GM21423 (cell line): ENCODE results near the gene MAP3K14.
"Not testable (repeated sequence)": the region's sequence is repeated elsewhere in the genome, so short reads cannot be mapped to it uniquely, and the experiment has no call there.

Experiments
- ATAC-seq: cut with Tn5 transposase; IDR thresholded peaks from one replicate; pipeline ENCODE4 v1.9.1; 2021; ENCODE audit warnings: mild to moderate bottlenecking, moderate library complexity; ENCODE audit not compliant: unreplicated experiment

The MAP3K14 gene

GRCh38 chr17:45316434-45317110, at the start of gene MAP3K14:
MAP3K14 (minus strand) TSS chr17:45317020; CDS start chr17:45290745, 26,275 bp downstream.
- peak; percentile 23 for ATAC-seq

DNA sequence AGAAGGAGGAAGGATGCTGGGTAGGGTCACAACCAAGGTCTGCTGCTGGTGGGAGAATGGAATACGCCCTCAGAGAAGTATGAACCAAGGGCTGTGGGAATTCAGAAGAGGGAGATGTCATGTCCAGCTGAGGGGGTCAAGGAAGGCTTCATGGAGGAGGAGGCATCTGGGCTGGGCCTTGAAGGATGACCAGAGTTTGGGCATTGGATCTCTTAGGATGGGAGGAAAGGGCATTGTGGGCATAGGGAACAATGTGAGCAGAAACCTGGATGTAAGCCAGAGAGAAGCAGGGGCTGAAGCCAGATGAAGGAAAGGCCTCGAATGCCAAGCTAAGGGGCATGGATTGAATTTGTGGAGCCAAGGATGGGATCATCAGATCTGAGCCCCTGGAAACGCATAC, 49.2 kb upstream of the MAP3K14 start:
- ATAC-seq = no peak

GRCh38 chr17:45364531-45365390, 47.9 kb upstream of the MAP3K14 start:
- ATAC-seq = no peak

GRCh38 chr17:45363498-45363897, 46.7 kb upstream of the MAP3K14 start:
- ATAC-seq = no peak

GRCh38 chr17:45361976-45362375, 45.2 kb upstream of the MAP3K14 start:
- ATAC-seq = no peak

DNA sequence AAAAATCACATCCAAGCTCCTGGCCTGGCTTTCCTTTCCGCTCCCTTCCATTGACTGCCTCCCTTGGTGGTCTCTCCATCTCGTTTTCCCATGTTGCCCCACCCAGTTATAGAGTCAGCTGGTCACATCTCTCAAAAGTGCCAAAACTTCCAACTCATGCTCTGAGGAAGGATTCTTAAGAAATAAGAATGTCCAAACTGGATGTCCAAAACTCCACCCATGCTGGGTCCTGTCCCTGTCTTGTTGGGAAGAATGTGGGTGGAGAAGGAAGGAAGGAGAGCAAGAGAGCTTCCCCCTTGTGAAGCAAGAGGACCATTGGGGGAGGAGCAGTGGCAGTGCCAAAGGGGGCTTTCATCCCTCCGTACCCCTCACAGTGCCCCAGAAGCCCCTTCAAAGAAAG, 44.6 kb upstream of the MAP3K14 start:
- ATAC-seq = no peak

DNA sequence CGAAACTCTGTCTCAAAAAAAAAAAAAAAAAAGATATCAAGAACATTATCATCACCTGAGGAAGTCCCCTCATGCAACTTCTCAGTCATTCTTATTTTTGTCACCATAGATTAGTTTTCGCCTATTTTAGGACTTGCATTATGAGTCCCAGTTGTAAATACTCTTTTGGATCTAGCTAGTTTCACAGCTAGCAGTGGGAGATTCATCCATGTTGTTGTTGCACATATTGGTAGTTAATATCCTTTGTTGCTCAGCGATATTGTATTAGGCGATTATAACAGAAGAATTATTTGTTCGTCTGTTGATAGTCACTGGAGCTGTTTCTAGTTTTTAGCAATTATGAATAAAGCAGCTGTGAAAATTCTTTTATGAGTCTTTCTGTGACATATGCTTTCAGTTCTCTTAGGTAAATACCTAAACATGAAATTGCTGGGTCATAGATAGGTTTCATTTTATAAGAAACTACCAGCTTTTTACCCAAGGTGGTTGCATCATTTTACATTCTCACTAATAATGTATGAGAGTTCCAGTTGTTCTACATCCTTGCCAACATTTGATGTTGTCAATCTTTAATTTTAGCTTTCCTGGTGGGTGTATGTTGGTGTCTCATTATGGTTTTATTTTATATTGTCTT, 40.7 kb upstream of the MAP3K14 start:
- no peak for ATAC-seq

DNA sequence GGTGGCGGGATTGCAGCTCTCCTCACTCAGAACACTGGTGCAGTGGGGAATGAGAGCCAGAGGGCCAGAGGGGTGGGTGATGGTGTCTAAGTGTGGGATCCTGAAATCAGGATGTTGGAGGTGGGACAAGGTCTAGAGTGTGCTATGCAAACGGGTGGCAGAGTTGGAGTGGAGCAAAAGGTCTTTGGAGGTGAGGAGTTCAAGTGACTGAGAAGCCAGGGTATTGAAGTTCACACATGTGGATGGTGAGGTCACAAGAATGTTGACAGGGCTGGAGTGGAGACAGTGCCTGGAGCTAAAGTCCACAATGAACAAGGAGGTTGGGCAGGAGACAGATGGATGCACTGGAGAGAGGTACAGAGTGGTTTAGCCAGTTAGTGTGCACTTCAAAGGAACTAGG, 38.3 kb upstream of the MAP3K14 start:
- ATAC-seq = no peak

- ATAC-seq = no peak
Observed at GRCh38 chr17:45353043-45353442, 36.2 kb upstream of the MAP3K14 start.

DNA sequence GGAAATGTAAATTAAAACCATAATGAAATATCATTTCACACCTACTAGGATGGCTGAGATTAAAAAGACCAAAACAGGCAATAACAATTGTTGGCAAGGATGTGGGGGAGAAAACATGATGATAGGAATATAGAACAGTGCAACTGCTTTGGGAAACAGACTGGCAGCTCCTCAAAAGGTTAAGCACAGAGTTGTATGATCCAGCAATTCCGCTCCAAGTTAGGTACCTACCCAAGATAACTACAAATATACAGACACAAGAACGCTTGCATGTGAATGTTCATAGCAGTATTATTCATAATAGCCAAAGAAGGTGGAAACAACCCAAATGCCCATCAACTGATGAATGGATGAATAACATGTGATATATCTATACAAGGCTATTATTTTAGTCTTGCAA, 35.0 kb upstream of the MAP3K14 start:
- ATAC-seq = no peak

DNA sequence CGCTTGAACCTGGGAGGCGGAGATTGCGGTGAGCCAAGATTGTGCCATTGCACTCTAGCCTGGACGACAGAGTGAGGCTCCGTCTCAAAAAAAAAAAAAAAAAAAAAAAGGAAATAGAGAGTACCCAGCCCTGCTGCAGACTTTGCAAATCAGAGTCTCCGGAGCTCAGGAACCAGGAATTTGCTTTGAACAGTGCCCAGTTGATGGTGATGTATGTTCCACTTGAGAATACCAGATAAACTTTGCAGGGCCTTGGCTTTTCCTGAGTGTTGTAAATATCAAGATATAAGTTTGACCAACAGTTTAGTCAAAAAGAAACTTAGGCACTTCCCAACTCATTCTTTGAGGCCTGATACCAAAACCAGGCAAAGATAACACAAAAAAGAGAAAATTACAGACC, 30.6 kb upstream of the MAP3K14 start:
- ATAC-seq = no peak

DNA sequence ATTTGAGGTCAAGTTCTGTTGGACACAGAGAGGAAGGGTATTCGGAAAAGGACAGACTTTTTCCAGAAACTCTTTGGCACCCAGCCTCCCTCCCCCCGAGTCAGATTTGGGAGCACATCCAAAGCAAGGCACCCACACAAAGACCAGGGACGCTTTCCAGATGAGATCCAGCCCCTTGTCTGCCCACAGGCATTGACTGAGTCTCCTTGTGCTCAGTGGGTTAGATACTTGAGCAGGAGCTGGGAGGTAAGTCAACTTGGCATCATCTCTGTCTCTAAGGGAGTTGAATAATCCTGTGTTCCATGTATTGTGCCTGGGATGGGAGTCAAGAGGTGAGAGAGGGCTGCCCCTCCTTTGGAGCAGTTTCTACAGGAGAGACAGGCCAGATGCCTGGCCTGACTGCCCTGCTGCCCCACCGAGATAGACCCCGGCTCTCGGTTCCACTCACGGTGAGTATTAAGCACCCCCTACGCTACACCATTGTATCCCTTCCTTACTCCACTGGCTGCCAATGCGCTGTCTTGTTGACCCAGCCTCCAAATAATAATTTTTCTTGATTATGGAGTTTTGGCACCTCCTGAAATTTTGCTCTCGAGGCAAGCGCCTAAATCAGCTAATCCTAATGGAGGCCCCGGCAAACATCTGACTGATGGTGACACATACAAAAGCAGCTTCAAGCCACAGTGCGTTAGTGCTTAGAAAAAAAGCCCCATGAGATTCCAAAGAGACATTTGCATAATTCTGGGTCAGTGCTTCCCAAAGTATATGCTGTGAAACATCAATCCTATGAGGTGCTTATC, 29.6 kb upstream of the MAP3K14 start:
- ATAC-seq = no peak

GRCh38 chr17:45345554-45346215, 28.9 kb upstream of the MAP3K14 start:
- ATAC-seq = no peak

- no peak for ATAC-seq
Observed at GRCh38 chr17:45345246-45345553, 28.4 kb upstream of the MAP3K14 start.

- not testable (repeated sequence) for ATAC-seq
Observed at GRCh38 chr17:45343967-45344664, 27.3 kb upstream of the MAP3K14 start.

- no peak for ATAC-seq
Observed at GRCh38 chr17:45342871-45343526, 26.2 kb upstream of the MAP3K14 start.

- no peak for ATAC-seq
Observed at GRCh38 chr17:45342306-45342705, 25.5 kb upstream of the MAP3K14 start.

- ATAC-seq = no peak
Observed at GRCh38 chr17:45341533-45342158, 24.8 kb upstream of the MAP3K14 start.
